ENCODE results near the gene KCNK5. TPM values are rescaled to one million over a fixed set of nuclear protein-coding genes. Genes with fewer than 3 reads are reported as not detected.

The KCNK5 gene
- total and polyA plus RNA-seq, 2 experiments from 2014 or later: 0.21 to 0.27 TPM

- no peaks in the 10 kb centered on the region for H3K4me1 ChIP-seq (ENCODE audit: low read depth)
- no peak overlapping the region for H3K27ac ChIP-seq
- no peaks in the 10 kb centered on the region for H3K36me3 ChIP-seq
- H3K9me3 ChIP-seq (ENCODE audit: low read depth): no peaks in the 10 kb centered on the region
- no peak for TF ChIP-seq CTCF (IDR thresholded peaks at IDR 0.05; ENCODE audit: low read depth, low read length)
- no peak for DNase-seq (ENCODE audit: low read depth in 1 of 2, low spot score in 1 of 2)
- no peak overlapping the region for H3K4me3 ChIP-seq
- no peaks in the 10 kb centered on the region for H3K27me3 ChIP-seq
These were observed 25.8 kb upstream of the KCNK5 start for GRCh38 chr6:39254999-39255535.

GRCh38 chr6:39251406-39251805, 22.1 kb upstream of the KCNK5 start:
- TF ChIP-seq CTCF (IDR thresholded peaks at IDR 0.05; ENCODE audit: low read depth, low read length): no peak
- Histone ChIP-seq H3K27me3 (no peaks in the 10 kb centered on the region), H3K4me1 (ENCODE audit: low read depth) (no peaks in the 10 kb centered on the region), H3K27ac (no peak overlapping the region), H3K4me3 (no peak overlapping the region), H3K36me3 (no peaks in the 10 kb centered on the region), H3K9me3 (ENCODE audit: low read depth) (no peaks in the 10 kb centered on the region)
- no peak for DNase-seq (ENCODE audit: low read depth in 1 of 2, low spot score in 1 of 2)

GRCh38 chr6:39250507-39250906, 21.2 kb upstream of the KCNK5 start:
- no peaks in the 10 kb centered on the region for H3K4me1 ChIP-seq (ENCODE audit: low read depth)
- DNase-seq (ENCODE audit: low read depth in 1 of 2, low spot score in 1 of 2): no peak
- H3K4me3 ChIP-seq: no peak overlapping the region
- H3K27me3 ChIP-seq: no peaks in the 10 kb centered on the region
- H3K9me3 ChIP-seq (ENCODE audit: low read depth): no peaks in the 10 kb centered on the region
- no peak overlapping the region for H3K27ac ChIP-seq
- no peak for TF ChIP-seq CTCF (IDR thresholded peaks at IDR 0.05; ENCODE audit: low read depth, low read length)
- H3K36me3 ChIP-seq: no peaks in the 10 kb centered on the region

GRCh38 chr6:39249278-39249677, 20.0 kb upstream of the KCNK5 start:
- DNase-seq (ENCODE audit: low read depth in 1 of 2, low spot score in 1 of 2): no peak
- no peaks in the 10 kb centered on the region for H3K9me3 ChIP-seq (ENCODE audit: low read depth)
- H3K4me3 ChIP-seq: no peak overlapping the region
- H3K27ac ChIP-seq: no peak overlapping the region
- no peaks in the 10 kb centered on the region for H3K36me3 ChIP-seq
- no peaks in the 10 kb centered on the region for H3K4me1 ChIP-seq (ENCODE audit: low read depth)
- no peak for TF ChIP-seq CTCF (IDR thresholded peaks at IDR 0.05; ENCODE audit: low read depth, low read length)
- no peaks in the 10 kb centered on the region for H3K27me3 ChIP-seq

GRCh38 chr6:39247667-39248194, 18.5 kb upstream of the KCNK5 start:
- H3K9me3 ChIP-seq (ENCODE audit: low read depth): no peaks in the 10 kb centered on the region

More at GRCh38 chr6:39247667-39248194, 18.5 kb upstream of the KCNK5 start:
- no peaks in the 10 kb centered on the region for H3K27me3 ChIP-seq
- H3K4me3 ChIP-seq: no peak overlapping the region
- TF ChIP-seq CTCF (IDR thresholded peaks at IDR 0.05; ENCODE audit: low read depth, low read length): no peak
- H3K4me1 ChIP-seq (ENCODE audit: low read depth): no peaks in the 10 kb centered on the region
- H3K27ac ChIP-seq: no peak overlapping the region
- no peak for DNase-seq (ENCODE audit: low read depth in 1 of 2, low spot score in 1 of 2)
- no peaks in the 10 kb centered on the region for H3K36me3 ChIP-seq

Measured in cardiac muscle cell (in vitro differentiated cells and primary cell).